Loucy (cell line): ENCODE data around the gene LEKR1.

Experiments used
- EZH2phosphoT487 ChIP-seq: fragments of 200-600 bp; IDR thresholded peaks from 2 replicates; pipeline ENCODE4 v1.6.1; 2018; ENCODE audit warnings: antibody characterized with exemption, mild to moderate bottlenecking, moderate library complexity, borderline replicate concordance
- TF ChIP-seq, protein P1 (sequence below): fragments of 200-600 bp; sonication (generic); conservative IDR thresholded peaks from 2 replicates; pipeline ENCODE4 v1.5.1; 2014; ENCODE audit warnings: mild to moderate bottlenecking, antibody characterized with exemption, low read length

DNA sequence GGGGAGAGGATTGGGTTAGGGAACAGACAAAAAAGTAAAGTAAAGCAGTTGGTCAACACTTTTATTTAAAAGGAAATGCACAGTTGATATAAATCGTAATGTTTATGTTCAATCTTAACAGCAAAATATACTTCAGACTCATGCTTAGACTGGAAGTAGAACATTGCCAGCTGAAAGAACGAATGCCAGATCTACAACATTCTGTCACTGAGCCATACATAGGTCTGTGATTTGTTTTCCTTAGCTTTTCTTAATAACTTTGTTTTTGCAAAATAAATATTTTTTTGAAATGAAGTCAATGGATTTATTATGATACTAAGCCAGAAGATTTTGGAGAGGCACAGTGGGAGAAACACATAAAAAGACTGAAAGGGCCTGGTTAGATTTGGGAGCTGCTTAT, 62.0 kb downstream of the LEKR1 start:
- TF ChIP-seq, protein P1, sequence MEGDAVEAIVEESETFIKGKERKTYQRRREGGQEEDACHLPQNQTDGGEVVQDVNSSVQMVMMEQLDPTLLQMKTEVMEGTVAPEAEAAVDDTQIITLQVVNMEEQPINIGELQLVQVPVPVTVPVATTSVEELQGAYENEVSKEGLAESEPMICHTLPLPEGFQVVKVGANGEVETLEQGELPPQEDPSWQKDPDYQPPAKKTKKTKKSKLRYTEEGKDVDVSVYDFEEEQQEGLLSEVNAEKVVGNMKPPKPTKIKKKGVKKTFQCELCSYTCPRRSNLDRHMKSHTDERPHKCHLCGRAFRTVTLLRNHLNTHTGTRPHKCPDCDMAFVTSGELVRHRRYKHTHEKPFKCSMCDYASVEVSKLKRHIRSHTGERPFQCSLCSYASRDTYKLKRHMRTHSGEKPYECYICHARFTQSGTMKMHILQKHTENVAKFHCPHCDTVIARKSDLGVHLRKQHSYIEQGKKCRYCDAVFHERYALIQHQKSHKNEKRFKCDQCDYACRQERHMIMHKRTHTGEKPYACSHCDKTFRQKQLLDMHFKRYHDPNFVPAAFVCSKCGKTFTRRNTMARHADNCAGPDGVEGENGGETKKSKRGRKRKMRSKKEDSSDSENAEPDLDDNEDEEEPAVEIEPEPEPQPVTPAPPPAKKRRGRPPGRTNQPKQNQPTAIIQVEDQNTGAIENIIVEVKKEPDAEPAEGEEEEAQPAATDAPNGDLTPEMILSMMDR, result no peak
- TF ChIP-seq EZH2phosphoT487, result no peak
